GM12865 (cell line): ENCODE measurements around the gene MACROD1.
A peak's percentile ranks its signal among the peaks of the same experiment; 100 is the strongest.

ENCODE experiments used
- DNase-seq: peaks from one replicate; pipeline ENCODE4 v3.0.0; 2010; ENCODE audit warnings: low read depth
- H3K4me3 ChIP-seq: 2 replicates; pipeline ENCODE4 v1.5.1; 2011; ENCODE audit warnings: mild to moderate bottlenecking, low read depth, low read length, control low read depth
- CTCF ChIP-seq: IDR thresholded peaks from 2 replicates; pipeline ENCODE4 v1.5.1; 2011; ENCODE audit warnings: low read length, control low read depth, low read depth, inconsistent platforms; ENCODE audit not compliant: insufficient read depth; ENCODE audit errors: missing control alignments

The MACROD1 gene

DNA sequence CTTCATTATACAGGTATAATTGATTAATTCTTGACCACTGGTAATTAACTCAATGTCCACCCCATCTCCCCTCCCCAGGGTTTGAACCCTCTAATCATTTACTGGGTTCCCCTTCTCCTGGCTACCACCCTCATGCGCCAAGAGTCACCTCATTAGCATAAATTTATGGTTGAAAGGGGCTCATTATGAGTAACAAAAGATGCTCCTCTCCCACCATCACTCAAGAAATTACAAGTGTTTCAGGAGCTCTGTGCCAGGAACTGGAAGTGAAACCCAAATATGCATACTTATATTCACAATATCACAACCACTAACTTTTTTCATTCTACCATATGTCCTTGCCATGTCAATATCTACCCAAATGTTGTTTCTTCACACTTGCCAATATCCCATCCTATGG is 12.3 kb upstream of the MACROD1 start:
- TF ChIP-seq CTCF: no peak
- no peak overlapping the region for H3K4me3 ChIP-seq
- DNase-seq: peak; percentile 55

DNA sequence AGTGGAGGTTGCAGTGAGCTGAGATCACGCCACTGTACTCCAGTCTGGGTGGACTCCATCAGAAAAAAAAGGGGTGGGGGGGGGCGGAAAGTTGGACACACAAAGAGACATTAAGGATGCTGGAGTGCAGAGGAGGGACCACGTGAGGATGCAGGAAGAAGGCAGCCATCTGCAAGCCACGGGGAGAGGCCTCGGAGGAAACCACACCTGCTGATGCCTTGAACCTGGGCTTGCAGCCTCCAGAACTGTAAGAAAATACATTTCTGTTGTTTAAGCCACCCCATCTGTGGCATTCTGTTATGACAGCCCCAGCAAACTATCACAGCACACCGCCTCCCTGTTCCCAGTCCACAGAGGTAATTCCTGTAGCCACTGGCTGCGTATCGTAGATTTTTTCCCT is 10.8 kb upstream of the MACROD1 start:
- DNase-seq: no peak
- H3K4me3 ChIP-seq: no peak overlapping the region
- no peak for TF ChIP-seq CTCF

DNA sequence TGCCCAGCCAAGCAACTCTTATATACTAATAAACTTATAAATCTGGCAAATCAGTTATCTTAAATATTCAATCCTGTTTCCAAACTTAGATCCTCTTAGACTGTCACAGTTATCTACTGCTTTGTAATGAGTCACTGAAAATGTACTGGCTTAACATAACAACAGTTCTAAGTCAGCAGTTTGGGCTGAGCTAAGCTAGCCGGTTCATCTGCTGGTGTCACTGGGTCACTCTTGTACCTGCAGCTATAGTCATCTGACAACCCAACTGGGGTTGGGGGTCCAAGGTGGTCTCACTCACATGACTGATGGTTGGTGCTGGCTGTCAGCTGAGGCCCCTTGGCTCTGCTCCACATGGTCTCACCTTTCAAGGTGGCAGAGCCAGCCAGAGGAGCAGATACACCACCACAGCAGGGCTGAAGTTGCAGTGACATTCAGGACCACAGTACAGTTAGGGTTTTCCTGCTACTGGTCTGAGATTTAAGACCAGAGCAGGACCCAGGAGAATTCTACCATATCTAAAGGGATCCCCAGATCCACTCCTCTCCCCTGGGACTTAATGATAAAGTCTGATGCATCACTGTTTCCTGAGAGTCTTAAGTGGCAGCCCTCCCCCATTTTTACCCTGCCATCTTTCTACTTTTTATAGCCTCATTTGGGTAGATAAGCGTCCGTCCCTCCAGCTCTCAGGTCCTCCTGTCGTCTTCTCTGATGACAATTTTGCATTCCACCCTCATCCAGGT is 7.9 kb upstream of the MACROD1 start:
- no peak for DNase-seq
- TF ChIP-seq CTCF: no peak

DNA sequence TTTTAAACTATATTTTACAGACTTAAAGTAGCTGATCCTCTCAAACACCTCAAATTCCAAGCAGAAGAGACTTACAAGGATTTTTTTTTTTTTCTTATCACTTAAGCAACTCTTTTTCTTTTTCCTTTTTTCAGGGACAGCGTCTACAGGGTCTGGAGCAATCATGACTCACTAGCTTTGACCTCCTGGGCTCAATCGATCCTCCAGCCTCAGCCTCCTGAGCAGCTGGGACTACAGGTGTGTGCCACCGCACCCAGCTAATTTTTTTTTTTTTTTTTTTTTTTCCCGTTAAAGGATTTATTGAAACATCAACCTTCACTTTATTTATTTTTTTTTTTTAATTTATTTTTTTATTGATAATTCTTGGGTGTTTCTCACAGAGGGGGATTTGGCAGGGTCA is 4.5 kb upstream of the MACROD1 start:
- H3K4me3 ChIP-seq: no peak overlapping the region
- no peak for DNase-seq
- no peak for TF ChIP-seq CTCF

More for the DNA sequence above, 7.9 kb upstream of the MACROD1 start:
- H3K4me3 ChIP-seq: no peak overlapping the region

DNA sequence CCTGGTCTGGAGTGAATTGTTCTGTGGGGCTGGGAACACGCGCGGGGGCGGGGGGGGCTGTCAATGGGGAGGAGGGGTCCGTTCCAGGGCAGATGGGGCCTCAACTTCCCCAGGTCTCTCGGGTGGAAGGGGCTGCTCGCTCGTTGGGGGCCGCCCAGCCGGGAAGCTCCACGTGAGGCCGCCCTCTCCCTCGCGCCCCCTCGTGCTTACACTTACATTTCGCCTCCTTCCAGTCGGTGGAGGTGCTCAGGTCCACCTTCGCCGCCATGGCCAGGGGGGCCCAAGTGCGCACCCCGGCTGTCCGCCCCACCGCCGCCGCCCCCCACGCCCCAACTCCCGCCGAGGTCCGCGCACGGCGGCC is 452 bp downstream of the MACROD1 start:
- TF ChIP-seq CTCF: no peak
- H3K4me3 ChIP-seq: peak overlapping the region; percentile 57
- peak; percentile 33 for DNase-seq

DNA sequence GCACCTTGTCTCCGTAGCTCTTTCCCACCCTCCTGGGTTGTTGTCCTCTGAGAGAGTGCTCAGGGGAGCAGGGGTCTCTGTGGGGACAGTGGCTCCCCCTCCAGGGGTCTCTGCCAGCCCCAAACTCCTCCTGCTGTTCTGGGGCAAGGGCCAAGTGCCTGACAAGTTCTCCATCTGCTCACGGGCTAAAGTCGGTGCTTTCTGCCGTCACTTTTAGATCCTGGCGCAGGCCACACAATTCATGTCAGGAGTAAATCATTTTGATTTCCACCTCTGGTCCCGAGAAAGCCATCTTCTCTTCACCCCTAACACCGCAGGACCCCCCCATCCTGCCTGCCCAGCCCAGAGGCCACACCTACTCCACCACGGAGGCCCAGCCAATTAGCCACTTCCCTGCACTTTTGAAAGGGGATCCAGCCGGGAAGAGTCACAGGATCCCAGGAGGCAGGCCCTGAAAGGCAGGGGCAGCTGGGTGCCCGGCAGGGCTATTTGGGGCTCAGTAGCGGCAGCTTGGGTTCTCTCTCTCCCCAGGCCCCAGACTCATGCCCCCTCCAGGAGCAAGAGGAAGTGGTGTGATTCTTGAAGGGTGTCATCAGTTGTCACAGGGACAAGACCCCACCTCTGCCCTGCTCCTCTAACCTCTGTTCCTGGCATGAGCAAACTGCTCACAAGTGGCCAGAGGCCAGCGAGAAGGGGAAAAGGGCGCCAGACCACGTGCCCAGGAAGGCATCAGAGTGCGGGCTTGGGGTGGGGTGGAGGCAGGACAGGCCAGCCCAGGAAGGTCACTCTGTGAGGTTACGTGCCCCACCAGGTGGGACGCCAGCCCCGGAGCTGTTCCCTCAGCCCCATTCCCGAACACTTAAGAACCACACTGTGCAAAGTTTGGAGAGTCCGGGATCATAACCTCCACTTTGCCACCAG is 1.3 kb downstream of the MACROD1 start:
- H3K4me3 ChIP-seq: peak overlapping the region; percentile 57
- no peak for DNase-seq
- no peak for TF ChIP-seq CTCF
